Measurements from ENCODE around the gene PHYHIPL.

The PHYHIPL gene

DNA sequence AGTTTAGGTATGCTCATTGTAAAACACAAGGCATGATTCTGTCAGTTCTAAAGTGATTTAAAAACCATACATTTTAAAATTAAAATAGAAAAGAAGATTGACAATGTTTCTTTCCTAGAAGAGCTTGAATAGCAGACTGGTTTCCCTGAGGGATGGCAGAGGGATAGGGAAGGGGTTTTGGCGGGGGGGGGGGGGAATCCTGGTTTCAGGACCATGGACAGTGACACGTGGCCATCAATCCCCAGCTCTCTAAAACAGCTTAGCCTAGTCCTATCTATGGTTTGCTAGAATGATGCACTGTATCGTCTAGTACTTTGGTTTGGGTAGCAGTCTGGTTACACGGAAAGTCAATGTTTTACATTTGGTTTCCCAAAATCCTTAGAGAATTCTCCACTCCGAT is 88.7 kb downstream of the PHYHIPL start:
- no peak for DNase-seq

DNA sequence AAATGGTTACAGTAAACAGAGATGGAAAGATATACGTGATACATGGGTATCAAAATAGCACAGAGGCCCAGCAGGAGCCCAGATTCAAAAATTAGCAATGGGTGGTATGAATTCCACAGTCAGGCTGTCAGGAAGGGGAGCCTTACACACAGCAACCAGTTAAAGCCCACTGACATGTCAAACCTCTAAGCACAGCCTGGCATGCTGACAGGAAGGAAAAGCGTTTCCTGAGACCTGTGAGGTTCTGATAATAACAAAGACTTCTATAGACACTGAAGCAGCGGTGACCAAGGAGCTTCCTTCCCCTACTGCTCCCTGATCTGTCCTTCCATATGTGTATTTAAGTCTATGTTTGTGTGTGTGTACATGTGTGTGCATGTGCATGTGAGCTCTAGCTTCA is 89.9 kb downstream of the PHYHIPL start:
- no peak for DNase-seq

DNA sequence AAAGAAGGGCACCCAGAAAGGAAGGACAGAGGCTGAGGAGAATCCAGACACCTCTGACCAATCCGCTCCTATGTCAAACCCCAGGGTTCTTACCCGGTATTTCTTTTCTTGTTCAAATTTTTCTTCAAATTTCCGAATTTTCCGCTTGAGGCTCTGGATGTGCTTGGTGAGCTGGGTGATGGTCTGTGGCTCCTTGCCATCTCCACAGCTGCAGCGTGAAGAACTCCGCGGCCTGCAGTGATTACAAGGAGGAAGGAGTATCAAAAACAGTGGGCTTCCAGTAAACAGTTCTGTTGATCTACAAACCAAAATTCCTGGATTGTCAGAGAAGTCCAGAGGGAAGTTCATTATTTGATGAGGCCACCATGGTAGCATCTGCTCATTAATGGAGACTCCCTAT is 92.0 kb downstream of the PHYHIPL start:
- no peak for DNase-seq

DNA sequence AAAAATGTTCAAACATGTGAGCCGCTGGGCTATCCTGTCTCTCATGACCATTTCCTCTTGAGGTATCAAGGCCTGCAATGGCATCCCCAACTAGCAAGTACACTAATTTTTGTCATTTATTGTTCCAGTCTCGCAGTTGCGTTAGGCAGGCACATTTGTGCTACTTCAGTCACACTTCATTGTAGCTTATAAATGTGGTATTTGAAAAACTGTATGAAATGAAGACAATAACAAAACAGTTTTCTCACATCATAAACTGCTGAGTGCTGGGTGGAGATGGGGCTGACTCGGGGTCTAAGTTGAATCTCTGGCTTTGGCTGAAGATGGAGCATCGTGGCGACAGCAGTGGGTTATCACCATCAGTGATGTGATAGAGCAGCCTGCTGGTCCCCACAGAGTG is 93.2 kb downstream of the PHYHIPL start:
- no peak for DNase-seq

DNA sequence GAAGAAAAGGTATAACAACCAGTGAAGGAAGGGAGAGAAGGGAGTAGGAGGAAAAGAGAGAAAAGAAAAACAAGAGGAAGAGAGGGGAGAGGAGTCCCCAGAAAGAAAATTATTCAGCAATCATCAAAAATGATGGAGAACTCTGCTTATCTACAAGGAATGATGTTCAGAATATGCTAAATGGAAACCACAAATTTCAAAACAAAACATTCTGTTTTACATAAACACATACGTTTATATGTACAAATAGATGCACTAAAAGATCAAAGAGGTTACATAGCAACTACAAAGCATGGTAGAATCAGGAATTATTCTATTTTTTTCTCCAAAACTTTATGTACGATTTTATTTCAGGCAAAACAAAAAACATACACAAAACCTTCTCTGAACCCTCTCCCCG is 94.0 kb downstream of the PHYHIPL start:
- no peak for DNase-seq

DNA sequence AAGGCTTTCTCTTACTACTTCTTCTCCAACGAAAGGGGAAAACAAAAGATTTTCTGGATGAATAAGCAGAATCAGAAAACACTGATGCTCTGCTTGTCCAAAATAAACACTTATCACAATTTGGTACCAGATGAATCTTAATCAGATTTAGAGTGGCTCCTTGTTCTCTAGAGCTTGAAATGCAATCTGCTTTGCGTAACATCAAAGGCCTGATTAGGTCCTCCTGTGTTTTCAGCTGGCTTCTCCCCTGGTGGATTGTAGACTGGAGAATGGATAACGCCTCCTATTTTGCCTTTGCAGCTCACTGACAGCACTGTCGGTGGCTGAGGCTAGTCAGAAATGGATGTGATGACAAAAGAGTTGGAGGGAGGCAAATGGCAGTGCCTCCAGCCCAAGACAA is 94.7 kb downstream of the PHYHIPL start:
- no peak for DNase-seq

DNA sequence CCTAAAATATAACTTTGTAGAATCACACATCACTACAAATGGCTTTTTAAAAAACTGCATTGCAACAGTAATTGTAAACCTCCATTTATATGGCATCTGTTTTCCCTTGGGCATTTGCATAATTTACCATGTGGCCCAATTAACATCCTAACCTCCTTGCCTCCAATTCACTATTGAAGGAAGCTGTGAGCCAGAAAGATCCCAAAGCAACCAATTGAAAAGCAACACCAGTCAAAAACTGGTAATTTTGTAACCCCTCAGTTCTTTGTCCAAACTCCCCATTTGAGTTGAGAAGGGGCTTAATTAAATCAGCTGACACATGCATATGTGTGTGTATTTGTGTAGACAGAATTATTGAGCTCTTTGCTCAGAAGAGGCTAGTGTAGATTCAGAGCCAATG is 95.6 kb downstream of the PHYHIPL start:
- no peak for DNase-seq

DNA sequence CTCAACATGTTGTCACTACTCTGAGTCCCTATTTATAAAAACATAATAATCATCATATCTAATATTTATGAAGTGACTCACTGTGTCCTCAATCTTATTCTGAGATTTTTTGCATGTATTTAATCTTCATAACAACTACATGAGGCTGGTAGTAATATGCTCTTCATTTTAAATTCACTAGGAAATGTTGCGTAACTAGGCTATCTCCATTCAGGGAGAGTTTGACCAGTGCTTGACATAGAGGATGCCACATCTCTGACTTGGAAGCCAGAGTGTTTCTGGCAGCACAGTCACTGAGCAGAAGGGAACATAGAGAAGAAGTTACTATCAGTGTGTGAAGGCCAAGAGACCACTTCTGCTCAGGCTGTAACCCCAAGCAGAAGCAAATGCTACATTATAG is 97.0 kb downstream of the PHYHIPL start:
- no peak for DNase-seq

DNA sequence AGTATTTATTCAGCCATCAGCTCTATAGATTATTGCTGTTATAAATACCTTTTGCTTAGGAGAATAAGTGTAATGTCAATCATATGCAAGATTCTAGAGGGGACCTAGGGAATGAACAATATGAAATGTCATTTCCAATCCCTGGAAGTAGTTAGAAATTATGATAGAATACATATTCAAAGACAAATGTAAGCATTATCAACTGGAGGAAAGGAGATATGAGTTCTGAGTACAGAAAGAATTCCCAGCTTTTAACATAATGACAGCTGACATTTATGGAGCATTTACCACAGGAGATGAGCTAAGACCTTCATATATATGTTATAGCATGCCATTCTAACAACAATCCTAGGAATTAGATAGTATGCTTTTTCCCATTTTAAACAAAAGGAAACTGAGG is 99.7 kb downstream of the PHYHIPL start:
- DNase-seq = no peak

DNA sequence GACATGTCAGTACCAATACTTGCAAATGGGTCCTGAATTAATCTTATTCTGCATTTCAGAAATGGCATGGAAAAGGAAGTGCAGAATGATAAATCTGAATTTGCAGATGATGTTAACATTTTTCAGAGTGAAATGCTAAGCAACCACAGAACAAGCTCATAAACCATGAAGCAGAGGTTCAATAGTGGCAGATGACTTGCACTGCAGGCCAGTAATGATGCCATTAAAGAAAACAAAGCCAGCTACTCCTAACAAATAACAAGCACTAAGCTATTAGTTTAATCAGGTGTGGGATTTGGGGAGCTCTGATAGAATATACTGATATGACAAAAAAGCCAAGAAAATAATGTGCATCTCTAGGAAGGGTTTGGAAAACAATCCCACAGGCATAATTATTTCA is 100.5 kb downstream of the PHYHIPL start:
- no peak for DNase-seq

DNA sequence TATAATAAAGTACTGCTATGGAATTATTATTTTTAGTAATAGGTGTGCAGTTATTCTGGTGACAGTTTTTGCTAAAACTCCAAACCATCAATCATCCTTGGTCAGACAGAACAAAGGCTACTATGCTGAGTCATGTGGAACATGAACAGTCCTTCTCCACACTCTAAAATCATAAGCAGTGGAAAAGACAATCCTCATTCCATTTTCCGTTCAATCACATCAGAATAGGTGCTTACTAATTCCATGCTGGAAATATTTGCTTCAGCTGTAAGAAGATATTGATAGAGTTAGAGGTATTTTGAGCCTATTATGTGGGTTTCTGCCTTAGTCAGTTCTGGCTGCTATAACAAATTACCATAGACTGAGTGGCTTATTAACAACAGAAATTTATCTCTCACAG is 103.0 kb downstream of the PHYHIPL start:
- DNase-seq = no peak

DNA sequence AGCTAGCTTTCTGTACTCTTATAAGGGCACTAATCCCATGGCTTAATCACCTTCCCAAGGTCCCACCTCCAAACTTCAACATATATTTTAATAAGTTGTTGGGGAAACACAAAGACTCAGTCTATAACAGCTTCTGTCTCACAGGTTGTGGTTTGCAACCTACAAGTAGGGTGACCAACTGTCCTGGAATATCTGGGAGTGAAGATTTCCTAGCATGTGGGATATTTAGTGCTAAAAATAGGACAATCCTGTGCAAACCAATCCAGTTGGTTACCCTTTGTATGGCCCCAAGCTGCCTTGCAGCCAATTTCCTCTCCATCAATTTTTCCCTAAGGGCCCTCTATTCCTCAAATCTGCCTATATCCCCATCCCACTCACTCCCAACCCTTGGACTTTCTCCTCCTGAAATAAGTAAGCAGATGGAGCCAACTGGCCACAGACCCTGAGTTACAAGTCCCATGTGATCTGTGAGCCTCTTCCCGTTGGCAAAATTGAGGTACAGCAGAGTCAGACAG is 103.6 kb downstream of the PHYHIPL start:
- DNase-seq = no peak

DNA sequence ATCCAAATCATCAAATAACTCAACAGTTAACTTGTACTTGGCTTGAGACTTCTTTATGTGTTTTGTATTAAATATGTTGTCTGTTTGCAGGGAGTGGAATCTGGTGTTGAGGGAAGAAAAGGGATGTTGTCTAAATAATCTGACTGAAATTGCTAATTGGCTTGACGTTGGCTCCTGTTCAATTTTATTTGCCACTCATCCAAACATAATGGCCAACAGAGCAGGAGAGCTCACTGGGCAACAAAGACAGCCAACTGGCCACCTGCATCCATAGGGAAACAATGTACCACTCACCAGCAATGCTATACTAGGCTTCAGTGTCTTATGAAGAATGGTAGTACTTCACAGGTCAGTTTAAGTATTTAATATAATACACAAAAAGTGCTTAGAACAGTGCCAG is 105.4 kb downstream of the PHYHIPL start:
- DNase-seq = no peak

DNA sequence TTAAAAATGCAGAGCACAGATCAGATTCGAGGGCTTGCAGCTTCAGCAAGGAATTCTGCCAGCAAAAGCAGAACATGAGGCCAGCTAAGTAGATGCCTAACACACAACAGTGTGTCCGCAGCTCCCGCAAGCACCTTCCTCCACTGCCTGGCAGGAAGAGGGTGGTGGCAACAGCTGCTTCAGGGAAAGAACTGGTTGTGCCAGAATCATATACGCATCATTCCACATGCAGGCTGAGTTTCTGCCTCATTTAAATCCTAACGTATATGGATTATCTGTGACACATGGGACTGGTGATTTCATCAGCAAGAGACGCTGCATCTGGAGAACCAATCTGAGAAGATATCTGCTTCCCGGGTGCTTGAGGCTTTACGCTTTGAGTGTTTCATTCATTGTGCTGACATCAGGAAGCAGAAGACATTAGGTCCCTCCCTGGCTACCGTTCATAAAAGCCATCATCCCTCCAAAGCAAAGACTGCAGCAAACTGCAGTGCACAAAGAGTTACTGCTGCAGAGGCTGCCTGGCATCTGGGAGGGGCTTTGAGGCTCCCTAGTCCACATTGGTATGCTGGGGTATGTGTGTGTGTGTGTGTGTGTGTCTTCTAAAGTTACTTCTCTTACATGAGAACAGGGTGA is 107.1 kb downstream of the PHYHIPL start:
- no peak for DNase-seq

DNA sequence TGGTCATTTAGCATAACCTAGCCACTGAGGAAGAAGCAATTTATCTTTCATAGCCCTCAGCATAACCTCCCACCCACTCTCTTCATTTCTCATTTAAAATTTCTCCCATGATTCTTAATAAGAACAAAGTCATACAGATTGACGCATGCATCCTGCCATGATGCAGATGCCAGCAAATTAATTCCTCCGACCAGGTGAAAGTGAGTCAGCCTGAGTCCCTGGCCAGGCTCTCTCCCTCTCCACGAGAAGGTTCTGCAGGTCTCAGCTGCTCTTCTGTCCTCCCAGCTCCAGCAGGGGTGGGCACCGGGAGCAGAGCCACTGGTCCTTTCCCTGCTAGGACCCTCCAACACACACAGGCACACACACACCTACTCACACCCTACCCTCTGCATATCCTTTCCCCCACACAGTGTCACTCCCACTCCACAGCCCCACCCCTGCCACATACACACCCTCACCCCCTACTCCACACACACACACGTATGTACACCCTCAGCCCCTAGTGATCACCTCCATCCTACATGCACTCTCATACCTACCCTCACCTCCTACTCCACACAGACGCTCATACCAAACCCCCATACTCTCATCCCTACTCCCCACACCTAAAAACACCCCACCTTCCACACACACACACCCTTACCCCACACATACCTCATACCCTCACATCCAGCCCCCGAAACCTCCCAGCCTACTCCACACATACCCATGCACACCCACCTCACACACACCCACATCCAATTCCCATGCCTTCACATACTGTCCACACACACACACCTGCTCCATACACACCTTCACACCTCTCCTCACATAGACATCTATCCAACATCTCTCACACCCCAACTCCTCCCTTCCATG is 107.9 kb downstream of the PHYHIPL start:
- DNase-seq = no peak

DNA sequence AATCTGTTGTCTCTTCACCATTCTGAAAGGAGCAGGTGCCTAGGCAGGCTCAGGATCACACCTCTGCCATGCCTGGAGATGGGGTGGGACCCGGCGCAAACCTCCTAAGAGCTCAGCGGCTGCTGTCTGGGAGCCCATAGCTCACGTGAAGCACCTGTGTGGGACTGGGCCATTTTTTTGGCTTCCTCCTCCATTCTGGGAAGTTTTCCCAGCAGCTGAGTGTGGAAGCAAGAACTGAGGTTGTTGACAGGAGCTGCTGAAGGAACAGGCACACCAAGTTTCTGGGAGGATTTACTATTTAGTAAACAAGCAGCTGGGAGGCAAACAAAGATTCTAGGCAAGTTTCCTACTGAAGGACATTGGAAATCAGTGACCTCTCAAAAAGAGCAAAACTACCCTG is 108.6 kb downstream of the PHYHIPL start:
- no peak for DNase-seq

DNA sequence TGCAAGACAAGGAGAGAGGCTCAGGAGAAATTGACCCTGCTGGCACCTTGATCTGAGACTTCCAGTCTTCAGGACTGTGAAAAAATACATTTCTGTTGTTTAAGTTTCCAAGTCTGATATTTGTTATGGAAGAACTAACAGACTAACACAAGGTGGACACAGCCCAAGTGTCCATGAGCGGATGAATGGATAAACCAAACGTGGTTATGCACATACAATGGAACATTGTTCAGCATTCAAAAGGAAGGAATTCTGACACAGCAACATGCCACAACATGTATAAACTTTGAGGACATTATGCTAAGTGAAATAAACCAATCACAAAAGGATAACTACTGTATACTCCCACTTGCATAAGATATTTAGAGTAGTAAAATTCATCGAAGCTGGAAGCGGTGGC is 109.4 kb downstream of the PHYHIPL start:
- DNase-seq = no peak

DNA sequence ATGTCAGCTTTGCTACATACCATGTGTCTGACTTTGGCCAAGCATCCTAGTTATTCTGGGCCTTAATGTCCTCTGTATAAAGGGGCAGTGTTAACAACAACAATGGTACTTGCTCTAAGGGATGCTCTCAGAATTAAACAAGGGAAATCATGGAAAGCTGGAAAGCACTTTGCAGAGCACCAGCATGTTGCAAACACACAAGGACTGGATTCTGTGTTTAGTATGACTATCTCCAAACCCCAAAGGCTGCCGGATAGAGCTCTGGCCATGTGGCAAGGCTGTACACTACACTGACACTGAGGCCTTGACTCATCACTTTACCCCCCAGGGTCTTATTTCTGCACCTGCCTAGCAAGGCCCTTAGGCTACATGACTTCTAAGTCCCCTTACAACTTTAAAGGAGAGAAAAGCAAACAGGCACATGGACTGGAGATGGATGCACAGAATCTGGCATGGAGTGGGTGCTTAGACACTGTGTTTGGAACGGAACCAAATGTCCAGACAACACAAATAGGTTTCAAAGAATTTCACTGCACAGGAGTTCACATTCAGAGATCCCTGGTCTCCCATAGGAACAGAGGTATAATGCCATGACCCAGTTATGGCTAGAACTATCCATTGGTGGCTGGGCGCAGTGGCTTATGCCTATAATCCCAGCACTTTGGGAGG is 111.3 kb downstream of the PHYHIPL start:
- no peak for DNase-seq

DNA sequence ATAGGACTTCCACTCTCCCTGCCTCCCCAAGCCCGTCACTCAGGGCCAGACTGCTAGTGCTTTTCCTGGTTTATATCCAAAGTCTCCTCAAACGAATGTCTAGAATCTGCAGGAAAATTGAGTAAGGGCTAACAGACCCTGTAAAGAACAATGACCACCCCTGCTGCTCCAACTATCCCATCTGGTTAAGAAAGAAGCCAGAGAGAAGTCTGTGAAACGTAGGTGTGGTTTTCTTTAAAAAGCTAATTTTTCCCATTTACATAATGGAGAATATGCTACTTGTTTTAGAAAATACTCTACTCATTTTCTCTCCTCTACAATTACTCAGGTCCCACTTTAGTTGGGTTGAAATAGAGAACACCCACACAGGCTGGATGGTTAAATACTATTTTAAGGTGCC is 113.4 kb downstream of the PHYHIPL start:
- DNase-seq = no peak

DNA sequence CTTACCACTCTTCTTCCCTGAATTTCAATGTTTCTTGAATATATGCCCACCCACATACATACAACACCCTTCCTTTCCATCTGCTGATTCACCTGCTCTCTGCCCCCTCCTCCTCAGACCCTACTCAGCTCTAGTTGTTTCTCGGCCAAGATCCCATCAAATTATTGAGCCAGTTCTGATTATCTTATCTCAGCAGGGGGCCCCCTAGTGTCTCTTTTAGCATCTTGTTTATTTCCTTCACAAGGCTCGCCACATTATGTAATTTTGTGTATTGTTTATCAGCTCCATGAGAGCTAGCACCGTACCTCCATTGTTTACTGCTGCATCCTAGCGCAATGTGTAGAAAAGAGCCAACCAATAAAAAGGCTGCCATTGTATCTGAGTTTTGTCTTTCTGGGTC is 114.0 kb downstream of the PHYHIPL start:
- DNase-seq = no peak
